ENCODE measurements around the gene FANCC. TPM values are rescaled to one million over a fixed set of nuclear protein-coding genes. Genes with fewer than 3 reads are reported as not detected.
A peak's percentile ranks its signal among the peaks of the same experiment; 100 is the strongest.

Gene FANCC
- total RNA-seq, 4 donors from 2014 or later: 2.2 to 9.3 (median 6.5) TPM

GRCh38 chr9:95201206-95201605 lies 116.3 kb downstream of the FANCC start:
- Histone ChIP-seq H3K36me3 (no peaks in the 10 kb centered on the region), H3K9me3 (no peaks in the 10 kb centered on the region), H3K27ac (no peak overlapping the region), H3K4me1 (peaks cover 0 to 25% (median 8%) of the 10 kb centered on the region in 3 donors), H3K27me3 (no peaks in the 10 kb centered on the region), H3K4me3 (no peak overlapping the region)
- TF ChIP-seq, protein P1, sequence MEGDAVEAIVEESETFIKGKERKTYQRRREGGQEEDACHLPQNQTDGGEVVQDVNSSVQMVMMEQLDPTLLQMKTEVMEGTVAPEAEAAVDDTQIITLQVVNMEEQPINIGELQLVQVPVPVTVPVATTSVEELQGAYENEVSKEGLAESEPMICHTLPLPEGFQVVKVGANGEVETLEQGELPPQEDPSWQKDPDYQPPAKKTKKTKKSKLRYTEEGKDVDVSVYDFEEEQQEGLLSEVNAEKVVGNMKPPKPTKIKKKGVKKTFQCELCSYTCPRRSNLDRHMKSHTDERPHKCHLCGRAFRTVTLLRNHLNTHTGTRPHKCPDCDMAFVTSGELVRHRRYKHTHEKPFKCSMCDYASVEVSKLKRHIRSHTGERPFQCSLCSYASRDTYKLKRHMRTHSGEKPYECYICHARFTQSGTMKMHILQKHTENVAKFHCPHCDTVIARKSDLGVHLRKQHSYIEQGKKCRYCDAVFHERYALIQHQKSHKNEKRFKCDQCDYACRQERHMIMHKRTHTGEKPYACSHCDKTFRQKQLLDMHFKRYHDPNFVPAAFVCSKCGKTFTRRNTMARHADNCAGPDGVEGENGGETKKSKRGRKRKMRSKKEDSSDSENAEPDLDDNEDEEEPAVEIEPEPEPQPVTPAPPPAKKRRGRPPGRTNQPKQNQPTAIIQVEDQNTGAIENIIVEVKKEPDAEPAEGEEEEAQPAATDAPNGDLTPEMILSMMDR (IDR thresholded peaks at IDR 0.05): no peak
- no peak for TF ChIP-seq POLR2A (IDR thresholded peaks at IDR 0.05)
- intact Hi-C loops (cut with DNase I): no loop called here
- 73 to 90% methylated on average over 4 of the region's 4 CpGs for WGBS, 2 donors
- no peak for DNase-seq

- H3K27ac ChIP-seq: peak overlapping the region in 1 of 4 donors; percentile 23
These were observed 119.7 kb downstream of the FANCC start for GRCh38 chr9:95197692-95198271.

GRCh38 chr9:95193480-95193879 lies 124.0 kb downstream of the FANCC start:
- Histone ChIP-seq H3K36me3 (no peaks in the 10 kb centered on the region), H3K9me3 (no peaks in the 10 kb centered on the region), H3K4me3 (no peak overlapping the region), H3K27me3 (no peaks in the 10 kb centered on the region), H3K27ac (no peak overlapping the region), H3K4me1 (peaks cover 10 to 35% (median 23%) of the 10 kb centered on the region in 3 donors)
- intact Hi-C loops (cut with DNase I): no loop called here
- TF ChIP-seq, protein P1 (IDR thresholded peaks at IDR 0.05): no peak
- no peak for TF ChIP-seq POLR2A (IDR thresholded peaks at IDR 0.05)
- DNase-seq: no peak
- WGBS, 2 donors: 93 to 97% methylated on average over 5 of the region's 5 CpGs

More at GRCh38 chr9:95197692-95198271, 119.7 kb downstream of the FANCC start:
- WGBS, 2 donors: 29 to 32% methylated on average over 3 of the region's 3 CpGs
- intact Hi-C loops (cut with DNase I): no loop called here
- H3K9me3 ChIP-seq: no peaks in the 10 kb centered on the region
- peaks cover 0 to 19% (median 8%) of the 10 kb centered on the region in 3 donors for H3K4me1 ChIP-seq
- no peak for TF ChIP-seq POLR2A (IDR thresholded peaks at IDR 0.05)
- TF ChIP-seq, protein P1 (IDR thresholded peaks at IDR 0.05): no peak
- no peaks in the 10 kb centered on the region for H3K27me3 ChIP-seq
- H3K4me3 ChIP-seq: no peak overlapping the region
- no peaks in the 10 kb centered on the region for H3K36me3 ChIP-seq
- DNase-seq: no peak

GRCh38 chr9:95193067-95193466 lies 124.4 kb downstream of the FANCC start:
- H3K36me3 ChIP-seq: no peaks in the 10 kb centered on the region
- TF ChIP-seq POLR2A (IDR thresholded peaks at IDR 0.05): no peak
- TF ChIP-seq, protein P1 (IDR thresholded peaks at IDR 0.05): no peak
- H3K4me3 ChIP-seq: no peak overlapping the region
- H3K27me3 ChIP-seq: no peaks in the 10 kb centered on the region
- H3K27ac ChIP-seq: no peak overlapping the region
- intact Hi-C loops (cut with DNase I): no loop called here
- DNase-seq: no peak
- WGBS, 2 donors: 87 to 90% methylated on average over 8 of the region's 8 CpGs
- H3K9me3 ChIP-seq: no peaks in the 10 kb centered on the region
- H3K4me1 ChIP-seq: peaks cover 10 to 35% (median 22%) of the 10 kb centered on the region in 3 donors

DNA sequence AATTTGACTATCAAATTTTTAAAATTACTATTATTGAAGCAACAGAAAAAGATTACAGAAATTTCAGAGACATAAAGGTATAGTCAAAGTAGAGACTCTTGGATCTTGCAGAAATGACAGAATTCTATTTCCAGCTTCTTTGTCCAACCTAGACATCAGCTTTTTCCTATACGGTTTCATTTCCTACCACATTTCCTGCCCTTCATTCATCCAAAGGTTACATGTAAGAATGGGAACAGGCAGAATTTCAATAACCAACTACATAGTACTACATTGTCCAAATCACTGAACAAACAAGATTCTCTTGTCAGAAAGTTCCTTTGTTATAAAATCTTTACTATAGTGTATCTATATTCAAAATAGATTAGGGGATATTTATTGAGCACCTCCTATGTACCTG lies 124.9 kb downstream of the FANCC start:
- intact Hi-C loops (cut with DNase I): no loop called here
- 60 to 72% methylated on average over 1 of the region's 1 CpG for WGBS, 2 donors
- Histone ChIP-seq H3K36me3 (no peaks in the 10 kb centered on the region), H3K27me3 (no peaks in the 10 kb centered on the region), H3K4me3 (no peak overlapping the region), H3K9me3 (no peaks in the 10 kb centered on the region), H3K27ac (no peak overlapping the region), H3K4me1 (peaks cover 10 to 32% (median 18%) of the 10 kb centered on the region in 3 donors)
- DNase-seq: no peak
- TF ChIP-seq, protein P1 (IDR thresholded peaks at IDR 0.05): no peak
